Muscle of leg (tissue), 11 donors: Measurements from ENCODE around the gene DYNLT1. TPM values are rescaled to one million over a fixed set of nuclear protein-coding genes. Genes with fewer than 3 reads are reported as not detected.

Experiments used
- DNase-seq: peaks from one replicate; pipeline ENCODE4 v3.0.0; 2013
- H3K27ac ChIP-seq: one replicate; pipeline ENCODE4 v1.5.1; 2013; ENCODE audit warnings: mild to moderate bottlenecking, low read length, control low read depth
- H3K27me3 ChIP-seq: one replicate; pipeline ENCODE4 v1.6.1; 2013; ENCODE audit warnings: low read length; ENCODE audit not compliant: control insufficient read depth, insufficient read depth
- H3K36me3 ChIP-seq: one replicate; pipeline ENCODE4 v1.6.1; 2013; ENCODE audit warnings: low read length; ENCODE audit not compliant: control insufficient read depth, insufficient read depth
- H3K4me1 ChIP-seq: one replicate; pipeline ENCODE4 v1.6.1; 2013; ENCODE audit warnings: low read length; ENCODE audit not compliant: control insufficient read depth, insufficient read depth
- H3K4me3 ChIP-seq: one replicate; pipeline ENCODE4 v1.5.1; 2013; ENCODE audit warnings: low read length, control low read depth
- H3K9me3 ChIP-seq: replicated peaks from 2 replicates; pipeline ENCODE4 v1.6.1; 2013; ENCODE audit warnings: low read depth, low read length; ENCODE audit not compliant: control insufficient read depth
- WGBS: methylation state at CpG from one replicate; pipeline ENCODE4 v1.1.5; 2013; ENCODE audit warnings: missing lambda C conversion rate; ENCODE audit not compliant: insufficient coverage; 5-methylcytosine and 5-hydroxymethylcytosine counted together
- polyA plus RNA-seq, 8 donors: library from polyadenylated mRNA; unstranded; fragments of 120-200 nt; gene quantifications; one replicate each; pipeline versions ENCODE4 v1.2.1 to v1.2.3, GENCODE V29; 2013; ENCODE audit warnings: inconsistent platforms in 1 of 8, low replicate concordance in 1 of 8; ENCODE audit not compliant: insufficient read length in 8 of 8, insufficient read depth in 1 of 8
- total RNA-seq: library from RNA; stranded (reverse); fragments of 120-200 nt; gene quantifications from one replicate; pipeline ENCODE4 v1.2.4, GENCODE V29; 2013

DYNLT1 gene
- total and polyA plus RNA-seq, 9 donors = 46.0 to 103 (median 84.2) TPM

DNA sequence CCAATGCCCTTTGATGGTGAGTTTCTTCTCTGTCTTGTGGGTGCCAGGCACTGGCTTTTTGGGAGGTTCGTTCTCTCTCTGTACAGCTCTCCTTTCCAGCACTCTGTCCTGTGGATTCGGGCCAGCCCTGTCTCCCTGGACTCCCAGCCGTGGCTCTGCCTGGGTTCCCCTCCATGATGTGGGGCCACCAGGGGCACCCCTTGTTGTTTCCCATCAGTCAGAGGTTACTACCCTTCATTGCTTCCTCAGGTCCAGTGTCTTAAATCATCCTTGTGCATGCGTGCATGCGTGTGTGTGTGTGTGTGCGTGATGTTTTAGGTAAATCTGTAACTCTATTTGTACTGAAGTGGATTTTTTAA is 40.5 kb downstream of the DYNLT1 start:
- Histone ChIP-seq H3K36me3 (peaks cover 27% of the 10 kb centered on the region), H3K9me3 (no peaks in the 10 kb centered on the region), H3K27me3 (no peaks in the 10 kb centered on the region), H3K4me1 (no peaks in the 10 kb centered on the region), H3K27ac (no peak overlapping the region), H3K4me3 (no peak overlapping the region)
- 73% methylated on average over 2 of the region's 6 CpGs for WGBS
- DNase-seq = no peak

DNA sequence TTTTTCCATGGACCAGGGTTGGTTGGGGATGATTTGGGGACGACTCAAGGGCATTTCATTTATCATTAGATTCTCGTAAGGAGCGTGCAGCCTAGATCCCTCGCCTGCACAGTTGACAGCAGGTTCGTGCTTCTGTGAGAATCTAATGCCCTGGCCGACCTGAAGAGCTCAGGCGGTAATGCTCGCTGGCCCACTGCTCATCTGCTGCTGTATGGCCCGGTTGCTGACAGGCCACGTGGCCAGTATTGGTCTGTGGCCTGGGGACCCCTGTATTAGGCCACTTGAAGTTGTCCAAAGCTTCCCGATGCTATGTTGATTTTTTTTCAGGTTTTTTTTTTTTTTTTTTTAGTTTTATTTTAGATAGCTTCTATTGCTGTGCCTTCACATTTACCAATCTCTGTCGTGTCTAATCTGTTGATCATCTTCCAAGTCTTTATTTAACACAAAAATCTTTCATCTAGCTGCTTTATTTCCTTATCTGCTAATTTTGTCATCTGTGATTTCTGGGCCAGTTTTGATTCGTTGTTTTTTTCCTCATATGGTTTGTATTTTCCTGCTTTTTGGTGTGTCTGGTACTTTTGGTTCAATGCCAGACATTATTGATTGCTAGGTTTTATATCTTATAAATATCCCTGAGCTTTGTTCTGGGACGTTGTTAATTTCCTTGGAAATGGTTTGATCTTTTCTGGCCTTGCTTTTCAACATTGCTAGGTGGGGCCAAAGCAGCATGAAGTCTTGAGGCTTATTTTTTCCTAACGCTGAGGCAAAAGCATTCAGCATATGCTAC is 41.1 kb downstream of the DYNLT1 start:
- WGBS = 100% methylated on average over 3 of the region's 15 CpGs
- no peaks in the 10 kb centered on the region for H3K4me1 ChIP-seq
- H3K4me3 ChIP-seq = no peak overlapping the region
- no peak overlapping the region for H3K27ac ChIP-seq
- peaks cover 23% of the 10 kb centered on the region for H3K36me3 ChIP-seq
- no peaks in the 10 kb centered on the region for H3K27me3 ChIP-seq
- H3K9me3 ChIP-seq = no peaks in the 10 kb centered on the region
- DNase-seq = no peak

DNA sequence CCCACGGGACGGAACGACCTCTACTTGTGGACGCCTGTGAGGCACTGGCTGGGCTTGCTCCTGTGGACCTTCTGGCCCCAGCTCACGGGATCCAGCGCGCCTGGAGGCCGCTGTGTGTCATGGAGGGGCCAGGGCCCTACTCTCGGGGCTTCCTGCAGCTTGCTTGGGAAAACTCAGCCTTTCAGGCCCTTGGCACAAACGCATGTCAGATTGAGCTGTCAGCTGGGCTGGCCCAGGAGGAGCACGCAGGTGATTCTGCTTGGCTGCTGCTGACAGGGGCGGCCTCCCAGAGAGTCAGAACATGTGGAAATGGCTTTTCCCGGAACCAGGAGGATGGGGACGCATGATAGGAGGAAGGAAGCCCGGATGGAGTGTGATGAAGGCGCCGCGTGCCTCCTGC is 44.9 kb downstream of the DYNLT1 start:
- H3K27ac ChIP-seq = no peak overlapping the region
- H3K4me1 ChIP-seq = no peaks in the 10 kb centered on the region
- 88% methylated on average over 18 of the region's 18 CpGs for WGBS
- H3K4me3 ChIP-seq = no peak overlapping the region
- DNase-seq = no peak
- peaks cover 24% of the 10 kb centered on the region for H3K36me3 ChIP-seq
- H3K9me3 ChIP-seq = no peaks in the 10 kb centered on the region
- no peaks in the 10 kb centered on the region for H3K27me3 ChIP-seq

DNA sequence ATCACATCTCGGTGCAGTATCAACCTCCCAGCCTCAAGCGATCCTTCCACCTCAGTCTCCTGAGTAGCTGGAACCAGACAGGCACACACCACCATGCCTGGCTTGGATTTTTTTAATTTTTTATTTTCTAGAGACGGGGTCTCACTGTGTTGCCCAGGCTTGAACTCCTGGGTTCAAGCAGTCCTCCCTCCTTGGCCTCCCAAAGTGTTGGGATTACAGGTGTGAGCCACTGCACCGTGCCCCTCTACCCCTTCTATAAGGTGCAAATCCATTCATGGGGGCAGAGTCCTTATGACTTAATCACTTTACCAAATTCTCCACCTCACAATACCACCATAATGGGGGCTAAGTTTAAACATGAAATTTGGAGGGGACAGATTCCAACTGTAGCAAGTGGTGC is 47.0 kb downstream of the DYNLT1 start:
- H3K4me3 ChIP-seq = no peak overlapping the region
- H3K9me3 ChIP-seq = no peaks in the 10 kb centered on the region
- no peak overlapping the region for H3K27ac ChIP-seq
- peaks cover 33% of the 10 kb centered on the region for H3K36me3 ChIP-seq
- H3K27me3 ChIP-seq = no peaks in the 10 kb centered on the region
- DNase-seq = no peak
- 90% methylated on average over 3 of the region's 4 CpGs for WGBS
- H3K4me1 ChIP-seq = no peaks in the 10 kb centered on the region

GRCh38 chr6:158596861-158597260 is 47.7 kb downstream of the DYNLT1 start:
- Histone ChIP-seq H3K4me3 (no peak overlapping the region), H3K27ac (no peak overlapping the region), H3K9me3 (no peaks in the 10 kb centered on the region), H3K27me3 (no peaks in the 10 kb centered on the region), H3K36me3 (peaks cover 38% of the 10 kb centered on the region), H3K4me1 (no peaks in the 10 kb centered on the region)
- WGBS = 60% methylated on average over 2 of the region's 6 CpGs
- DNase-seq = no peak

DNA sequence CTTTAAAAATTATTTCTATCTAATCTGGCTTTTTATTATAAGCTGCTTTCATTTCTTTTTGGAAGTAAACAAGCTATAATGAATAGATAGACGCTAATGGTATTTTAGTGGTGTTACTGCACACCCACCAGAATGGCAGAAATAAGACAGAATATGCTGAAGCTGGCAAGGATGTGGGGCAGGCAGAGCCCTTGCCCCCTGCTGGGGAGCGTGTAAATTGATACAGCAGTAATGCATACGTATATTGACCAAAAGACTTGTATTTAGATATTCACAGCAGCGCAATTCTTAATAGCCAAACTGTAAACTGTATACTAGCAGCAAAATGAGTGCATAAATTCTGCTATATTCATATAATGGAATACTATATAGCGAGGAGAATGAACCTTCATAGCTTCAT is 49.3 kb downstream of the DYNLT1 start:
- WGBS = no CpG with 5 or more reads among the region's 5 CpGs
- no peak overlapping the region for H3K4me3 ChIP-seq
- no peaks in the 10 kb centered on the region for H3K9me3 ChIP-seq
- H3K27ac ChIP-seq = no peak overlapping the region
- no peaks in the 10 kb centered on the region for H3K27me3 ChIP-seq
- no peak for DNase-seq
- peaks cover 49% of the 10 kb centered on the region for H3K36me3 ChIP-seq
- H3K4me1 ChIP-seq = no peaks in the 10 kb centered on the region

GRCh38 chr6:158593670-158594069 is 50.9 kb downstream of the DYNLT1 start:
- no peaks in the 10 kb centered on the region for H3K4me1 ChIP-seq
- no peak overlapping the region for H3K27ac ChIP-seq
- no peaks in the 10 kb centered on the region for H3K27me3 ChIP-seq
- peaks cover 53% of the 10 kb centered on the region for H3K36me3 ChIP-seq
- no peaks in the 10 kb centered on the region for H3K9me3 ChIP-seq
- H3K4me3 ChIP-seq = no peak overlapping the region
- no peak for DNase-seq
- WGBS = 86% methylated on average over 1 of the region's 3 CpGs

DNA sequence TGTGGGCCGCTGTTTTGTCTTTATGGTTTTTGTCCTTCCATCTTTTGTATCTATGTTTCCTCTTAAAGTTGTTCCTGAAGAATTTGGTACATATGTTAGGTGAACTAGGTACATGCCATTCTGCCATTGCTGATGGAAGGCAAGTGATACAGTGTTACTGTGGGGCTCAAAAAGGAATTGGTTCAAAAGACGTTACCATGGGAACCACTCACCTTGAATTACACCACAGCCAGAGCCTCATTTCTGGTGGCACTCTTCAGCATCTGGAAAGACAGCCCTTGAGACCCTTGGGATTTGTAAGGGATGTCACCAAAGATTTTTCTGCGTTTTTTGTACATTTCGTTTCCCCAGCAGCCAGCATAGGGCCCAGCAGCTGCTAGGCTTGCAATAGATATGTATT is 52.7 kb downstream of the DYNLT1 start:
- Histone ChIP-seq H3K9me3 (no peaks in the 10 kb centered on the region), H3K4me1 (no peaks in the 10 kb centered on the region), H3K4me3 (no peak overlapping the region), H3K27me3 (no peaks in the 10 kb centered on the region), H3K36me3 (peaks cover 50% of the 10 kb centered on the region), H3K27ac (no peak overlapping the region)
- WGBS = 93% methylated on average over 2 of the region's 4 CpGs
- DNase-seq = no peak

- WGBS = 80% methylated on average over 4 of the region's 7 CpGs
- DNase-seq = peak; percentile 30
- Histone ChIP-seq H3K36me3 (peaks cover 52% of the 10 kb centered on the region), H3K4me1 (no peaks in the 10 kb centered on the region), H3K27me3 (no peaks in the 10 kb centered on the region), H3K4me3 (no peak overlapping the region), H3K27ac (no peak overlapping the region), H3K9me3 (no peaks in the 10 kb centered on the region)
These were observed 53.3 kb downstream of the DYNLT1 start for GRCh38 chr6:158591134-158591809.

DNA sequence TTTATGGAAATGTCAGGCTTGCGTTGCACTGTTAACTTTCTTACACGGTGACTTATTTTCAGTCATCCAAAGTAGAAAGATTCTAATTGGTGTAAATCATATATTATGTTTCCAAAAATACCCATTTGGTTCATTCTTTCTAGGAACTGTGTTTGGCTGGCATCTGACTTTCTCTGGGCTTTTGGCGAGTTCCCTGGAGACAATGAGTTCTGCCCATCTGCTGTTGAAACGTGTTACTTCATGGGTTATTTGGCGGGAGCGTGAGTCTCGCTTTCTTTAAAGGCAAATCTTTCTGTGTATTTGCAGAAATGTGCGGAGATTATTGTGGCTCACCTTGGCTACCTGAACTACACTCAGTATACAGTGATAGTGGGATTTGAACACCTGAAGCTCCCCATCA is 55.2 kb downstream of the DYNLT1 start:
- WGBS = 85% methylated on average over 2 of the region's 8 CpGs
- no peak for DNase-seq

More for the DNA sequence above, 55.2 kb downstream of the DYNLT1 start:
- no peak overlapping the region for H3K4me3 ChIP-seq
- H3K27me3 ChIP-seq = no peaks in the 10 kb centered on the region
- H3K36me3 ChIP-seq = peaks cover 63% of the 10 kb centered on the region
- no peak overlapping the region for H3K27ac ChIP-seq
- no peaks in the 10 kb centered on the region for H3K4me1 ChIP-seq
- H3K9me3 ChIP-seq = no peaks in the 10 kb centered on the region
